B cell (primary cell): ENCODE results near the gene SLC38A10. TPM values are rescaled to one million over a fixed set of nuclear protein-coding genes. Genes with fewer than 3 reads are reported as not detected.

ENCODE experiments used
- ATAC-seq: fragments of 200-7000 bp; cut with Tn5 transposase; one replicate; pipeline ENCODE4 v1.10.0; 2021; ENCODE audit warnings: low read depth, mild to moderate bottlenecking, moderate number of reproducible peaks, moderate library complexity
- CTCF ChIA-PET: fragments of 350-600 bp; sonication (Branson Sonifier 250); formaldehyde crosslinking; loops from one replicate; lab custom pipeline; 2021; ENCODE audit warnings: antibody characterized with exemption, inconsistent platforms; lab: Charles Lee
- POLR2A ChIA-PET: fragments of 350-600 bp; sonication (Branson Sonifier 250); formaldehyde crosslinking; loops from one replicate; lab custom pipeline; 2021; ENCODE audit warnings: antibody characterized with exemption; lab: Charles Lee
- DNase-seq: peaks from one replicate; pipeline ENCODE4 v3.0.0; 2013
- H2AFZ ChIP-seq: 2 replicates; pipeline ENCODE4 v1.6.1; 2012; ENCODE audit warnings: mild to moderate bottlenecking, low read depth, low read length; ENCODE audit not compliant: insufficient read depth, poor library complexity, severe bottlenecking
- H3K27ac ChIP-seq, 2 donors: 1 replicate in 1 of 2; 2 replicates in 1 of 2; pipeline ENCODE4 v1.5.1; 2012 to 2013; ENCODE audit warnings: low read length in 2 of 2, mild to moderate bottlenecking in 2 of 2, moderate library complexity in 1 of 2
- H3K27me3 ChIP-seq, 4 experiments: fragments of 200-600 bp in 1 of 4; sonication (generic) in 1 of 4; replicated peaks in 1 of 4; 1 replicate in 2 of 4; 2 replicates in 2 of 4; pipeline versions ENCODE4 v1.6.1 to v1.7.0; 2013 to 2016; ENCODE audit warnings: low read length in 3 of 4, mild to moderate bottlenecking in 2 of 4, mixed read lengths in 1 of 4, moderate library complexity in 1 of 4; ENCODE audit not compliant: insufficient read depth in 4 of 4, control insufficient read depth in 3 of 4; ENCODE audit errors: control extremely low read depth in 1 of 4
- H3K36me3 ChIP-seq, 2 experiments: replicated peaks in 1 of 2; 1 replicate in 1 of 2; 2 replicates in 1 of 2; pipeline versions ENCODE4 v1.6.1 to v1.7.1; 2013; ENCODE audit warnings: low read length in 1 of 2; ENCODE audit not compliant: insufficient read depth in 2 of 2, control insufficient read depth in 1 of 2; ENCODE audit errors: control extremely low read depth in 1 of 2, extremely low read depth in 1 of 2
- H3K4me1 ChIP-seq, 2 donors: fragments of 200-600 bp in 1 of 2; sonication (generic) in 1 of 2; 1 replicate in 1 of 2; 2 replicates in 1 of 2; pipeline versions ENCODE4 v1.5.1 to v1.6.1; 2013 to 2017; ENCODE audit warnings: low read length in 2 of 2; ENCODE audit not compliant: control insufficient read depth in 2 of 2, insufficient read depth in 2 of 2
- H3K4me2 ChIP-seq: replicated peaks from 2 replicates; pipeline ENCODE3; 2012; ENCODE audit warnings: mild to moderate bottlenecking, low read depth, low read length; ENCODE audit not compliant: poor library complexity, severe bottlenecking
- H3K4me3 ChIP-seq, 5 experiments: fragments of 200-600 bp in 1 of 5; sonication (generic) in 1 of 5; 1 replicate in 3 of 5; 2 replicates in 2 of 5; pipeline versions ENCODE4 v1.5.1 to v1.7.0; 2011 to 2016; ENCODE audit warnings: low read length in 4 of 5, mild to moderate bottlenecking in 4 of 5, low read depth in 2 of 5, control low read depth in 1 of 5, moderate library complexity in 1 of 5; ENCODE audit not compliant: insufficient read depth in 1 of 5; ENCODE audit errors: control extremely low read depth in 1 of 5, extremely low read depth in 1 of 5
- H3K79me2 ChIP-seq: fragments of 200-600 bp; sonication (generic); one replicate; pipeline ENCODE4 v1.6.0; 2016; ENCODE audit warnings: low read length; ENCODE audit not compliant: control insufficient read depth, insufficient read depth
- H3K9ac ChIP-seq: fragments of 200-600 bp; sonication (generic); 2 replicates; pipeline ENCODE4 v1.6.1; 2017; ENCODE audit warnings: mild to moderate bottlenecking, low read length, moderate library complexity
- H3K9me3 ChIP-seq, 3 donors: one replicate each; pipeline versions ENCODE4 v1.6.1 to v1.7.1; 2013; ENCODE audit warnings: low read length in 2 of 3; ENCODE audit not compliant: control insufficient read depth in 2 of 3, insufficient read depth in 1 of 3; ENCODE audit errors: control extremely low read depth in 1 of 3
- H4K20me1 ChIP-seq: 2 replicates; pipeline ENCODE4 v1.6.0; 2012; ENCODE audit warnings: mild to moderate bottlenecking, low read length; ENCODE audit not compliant: insufficient read depth, control insufficient read depth, poor library complexity, severe bottlenecking
- H3K27ac Mint-ChIP-seq: one replicate; pipeline ENCODE4 v1.8.0; 2021; ENCODE audit warnings: mixed read lengths
- H3K27me3 Mint-ChIP-seq: one replicate; pipeline ENCODE4 v1.8.0; 2021; ENCODE audit warnings: mixed read lengths
- H3K4me1 Mint-ChIP-seq: one replicate; pipeline ENCODE4 v1.8.0; 2021; ENCODE audit warnings: mixed read lengths
- H3K4me3 Mint-ChIP-seq: one replicate; pipeline ENCODE4 v1.8.0; 2021; ENCODE audit warnings: mixed read lengths
- H3K9me3 Mint-ChIP-seq: one replicate; pipeline ENCODE4 v1.8.0; 2022; ENCODE audit warnings: mixed read lengths; ENCODE audit not compliant: insufficient read depth
- EZH2 ChIP-seq: IDR thresholded peaks from 2 replicates; pipeline ENCODE4 v1.6.1; 2012; ENCODE audit warnings: borderline replicate concordance, low read depth, mild to moderate bottlenecking, moderate library complexity, low read length; ENCODE audit not compliant: insufficient read depth, poor library complexity, severe bottlenecking
- WGBS: methylation state at CpG from one replicate; pipeline ENCODE4 v1.1.5; 2013; ENCODE audit warnings: missing lambda C conversion rate; ENCODE audit not compliant: insufficient coverage; 5-methylcytosine and 5-hydroxymethylcytosine counted together
- intact Hi-C: fragments of 100-400 bp; cut with micrococcal nuclease; formaldehyde crosslinking; loops from one replicate; pipeline ENCODE4 v1.10.0; 2022
- polyA plus RNA-seq: library from polyadenylated mRNA; depleted of rRNA; stranded (reverse); fragments of >200 nt; gene quantifications from 2 replicates; pipeline ENCODE4 v1.2.3, GENCODE V29; 2012
- total RNA-seq, 2 donors: library from RNA; stranded (reverse); fragments of 120-200 nt in 1 of 2; gene quantifications; 1 replicate in 1 of 2; 2 replicates in 1 of 2; pipeline versions ENCODE4 v1.2.3 to v1.2.4, GENCODE V29; 2013 to 2022
- TF ChIP-seq, protein P1 (sequence below): fragments of 200-600 bp; IDR thresholded peaks from one replicate; pipeline ENCODE4 v1.8.0; 2022; ENCODE audit warnings: antibody characterized with exemption, mild to moderate bottlenecking

SLC38A10 gene
- total and polyA plus RNA-seq, 2 donors (not counting 1 experiment from before 2014, with no cell fraction given) = 76.1 to 104 TPM

DNA sequence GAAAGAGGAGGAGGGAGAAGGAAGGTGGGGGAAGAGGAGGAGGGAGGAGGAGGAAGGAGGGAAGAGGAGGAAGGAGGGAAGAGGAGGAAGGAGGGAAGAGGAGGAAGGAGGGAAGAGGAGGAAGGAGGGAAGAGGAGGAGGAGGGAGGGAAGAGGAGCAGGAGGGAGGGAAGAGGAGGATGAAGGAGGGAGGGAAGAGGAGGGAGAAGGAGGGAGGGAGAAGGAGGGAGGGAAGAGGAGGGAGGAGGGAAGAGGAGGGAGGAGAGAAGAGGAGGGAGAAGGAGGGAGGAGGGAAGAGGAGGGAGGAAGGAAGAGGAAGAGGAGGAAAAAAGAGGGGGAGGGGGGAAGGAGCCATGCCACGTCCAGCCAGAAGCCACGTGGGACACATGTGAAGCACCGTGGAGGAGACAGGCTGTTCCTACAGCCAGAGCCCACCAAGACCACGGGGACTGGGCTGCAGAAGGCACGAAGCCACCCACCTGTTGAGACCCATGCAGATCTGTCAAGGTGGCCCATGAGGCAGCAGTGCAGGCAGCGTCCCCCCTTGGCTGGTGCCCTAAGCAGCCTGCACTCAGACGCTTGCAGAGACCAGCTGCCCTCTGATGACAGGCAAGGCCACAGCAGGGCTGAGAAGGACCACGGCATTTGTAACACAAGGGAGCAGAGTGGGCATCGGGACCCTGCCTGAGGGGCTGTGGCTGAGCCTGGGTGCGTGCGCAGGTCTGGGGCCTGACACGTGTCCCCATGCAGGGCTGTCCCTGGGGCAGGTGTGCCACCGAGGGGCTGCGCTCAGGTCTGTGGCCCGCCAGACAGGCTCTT lies 45.7 kb downstream of the SLC38A10 start:
- Mint-ChIP-seq H3K4me1 (peaks cover 14% of the 10 kb centered on the region), H3K9me3 (no peaks in the 10 kb centered on the region), H3K27ac (no peak overlapping the region), H3K27me3 (no peaks in the 10 kb centered on the region), H3K4me3 (no peak overlapping the region)
- intact Hi-C loops = loop anchor here (5.0 to 10.0 kb wide), 2 partner anchors 265 to 303 kb away; partner anchors contain the start of genes ACTG1 and FAAP100
- WGBS = 93% methylated on average over 15 of the region's 15 CpGs
- H4K20me1 ChIP-seq = peaks cover 62% of the 10 kb centered on the region
- no peaks in the 10 kb centered on the region for H3K9me3 ChIP-seq
- ATAC-seq (no peak), DNase-seq (peak; percentile 56)
- ChIA-PET CTCF (no interaction called here), POLR2A (no interaction called here)
- H3K4me3 ChIP-seq = no peak overlapping the region
- H3K4me2 ChIP-seq = no peak overlapping the region
- no peaks in the 10 kb centered on the region for H3K27me3 ChIP-seq
- peaks cover 15% of the 10 kb centered on the region for H3K79me2 ChIP-seq
- no peak overlapping the region for H3K27ac ChIP-seq
- peaks cover 0 to 36% of the 10 kb centered on the region in 2 experiments for H3K36me3 ChIP-seq
- no peak overlapping the region for H2AFZ ChIP-seq
- no peak overlapping the region for H3K9ac ChIP-seq
- peaks cover 0 to 11% of the 10 kb centered on the region in 2 donors for H3K4me1 ChIP-seq
- no peak for TF ChIP-seq EZH2
- TF ChIP-seq, protein P1, sequence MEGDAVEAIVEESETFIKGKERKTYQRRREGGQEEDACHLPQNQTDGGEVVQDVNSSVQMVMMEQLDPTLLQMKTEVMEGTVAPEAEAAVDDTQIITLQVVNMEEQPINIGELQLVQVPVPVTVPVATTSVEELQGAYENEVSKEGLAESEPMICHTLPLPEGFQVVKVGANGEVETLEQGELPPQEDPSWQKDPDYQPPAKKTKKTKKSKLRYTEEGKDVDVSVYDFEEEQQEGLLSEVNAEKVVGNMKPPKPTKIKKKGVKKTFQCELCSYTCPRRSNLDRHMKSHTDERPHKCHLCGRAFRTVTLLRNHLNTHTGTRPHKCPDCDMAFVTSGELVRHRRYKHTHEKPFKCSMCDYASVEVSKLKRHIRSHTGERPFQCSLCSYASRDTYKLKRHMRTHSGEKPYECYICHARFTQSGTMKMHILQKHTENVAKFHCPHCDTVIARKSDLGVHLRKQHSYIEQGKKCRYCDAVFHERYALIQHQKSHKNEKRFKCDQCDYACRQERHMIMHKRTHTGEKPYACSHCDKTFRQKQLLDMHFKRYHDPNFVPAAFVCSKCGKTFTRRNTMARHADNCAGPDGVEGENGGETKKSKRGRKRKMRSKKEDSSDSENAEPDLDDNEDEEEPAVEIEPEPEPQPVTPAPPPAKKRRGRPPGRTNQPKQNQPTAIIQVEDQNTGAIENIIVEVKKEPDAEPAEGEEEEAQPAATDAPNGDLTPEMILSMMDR = no peak

DNA sequence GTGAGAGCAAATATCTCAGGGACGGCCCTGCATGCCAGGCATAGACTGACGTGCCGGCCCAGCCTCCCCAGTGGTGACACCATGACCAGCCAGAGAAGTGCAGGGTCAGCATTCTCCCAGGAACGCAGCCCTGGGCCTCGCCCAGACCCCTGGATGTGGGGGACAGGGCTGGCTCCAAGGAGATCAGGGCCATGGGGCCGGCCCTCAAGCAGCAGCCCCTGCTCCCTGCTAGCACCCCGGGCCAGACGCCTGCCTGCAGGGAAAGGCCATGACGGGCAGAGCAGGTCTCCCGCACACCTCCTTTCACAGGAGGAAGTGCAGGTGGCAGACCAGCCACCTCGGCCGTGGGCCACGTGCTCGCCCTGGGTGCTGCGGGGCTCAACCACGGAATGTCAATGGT lies 46.5 kb downstream of the SLC38A10 start:
- H3K9ac ChIP-seq = no peak overlapping the region
- intact Hi-C loops = no loop called here
- TF ChIP-seq, protein P1 = no peak
- TF ChIP-seq EZH2 = no peak

More for the DNA sequence above, 46.5 kb downstream of the SLC38A10 start:
- H3K4me1 ChIP-seq = peaks cover 0 to 15% of the 10 kb centered on the region in 2 donors
- H4K20me1 ChIP-seq = peaks cover 58% of the 10 kb centered on the region
- H3K27me3 ChIP-seq = no peaks in the 10 kb centered on the region
- no peak overlapping the region for H3K4me2 ChIP-seq
- no peak overlapping the region for H2AFZ ChIP-seq
- ChIA-PET POLR2A (no interaction called here), CTCF (no interaction called here)
- peaks cover 9% of the 10 kb centered on the region for H3K79me2 ChIP-seq
- H3K9me3 ChIP-seq = no peaks in the 10 kb centered on the region
- no peak for ATAC-seq
- H3K4me3 ChIP-seq = no peak overlapping the region
- no peaks in the 10 kb centered on the region for H3K9me3 Mint-ChIP-seq
- peaks cover 14% of the 10 kb centered on the region for H3K4me1 Mint-ChIP-seq
- no peak overlapping the region for H3K4me3 Mint-ChIP-seq
- WGBS = 92% methylated on average over 16 of the region's 16 CpGs
- no peak overlapping the region for H3K27ac Mint-ChIP-seq
- no peak for DNase-seq
- peaks cover 0 to 33% of the 10 kb centered on the region in 2 experiments for H3K36me3 ChIP-seq
- no peak overlapping the region for H3K27ac ChIP-seq
- no peaks in the 10 kb centered on the region for H3K27me3 Mint-ChIP-seq
